HepG2 (cell line): Measurements from ENCODE around the gene BRD2. TPM values are rescaled to one million over a fixed set of nuclear protein-coding genes. Genes with fewer than 3 reads are reported as not detected.
A peak's percentile ranks its signal among the peaks of the same experiment; 100 is the strongest.

Experiments used
- CAMTA2 ChIP-seq: sonication (generic); formaldehyde crosslinking; IDR thresholded peaks from 2 replicates; pipeline ENCODE4 v1.4.0; 2020; ENCODE audit warnings: mild to moderate bottlenecking, missing genetic modification reagents, borderline replicate concordance
- CENPX ChIP-seq: sonication (generic); formaldehyde crosslinking; IDR thresholded peaks from 2 replicates; pipeline ENCODE4 v1.9.0; 2021; ENCODE audit warnings: mild to moderate bottlenecking, missing genetic modification reagents, moderate library complexity
- FOXP1 ChIP-seq, 2 experiments: fragments of 450-650 bp in 1 of 2; IDR thresholded peaks; 2 replicates each; pipeline ENCODE4 v1.6.1; 2017 to 2018; ENCODE audit warnings: antibody characterized with exemption in 1 of 2
- HNRNPUL1 ChIP-seq: fragments of 200-400 bp; formaldehyde crosslinking; IDR thresholded peaks from 2 replicates; pipeline ENCODE4 v1.6.1; 2017; ENCODE audit warnings: low read depth, mild to moderate bottlenecking, low read length, moderate library complexity
- LCORL ChIP-seq, 2 experiments: fragments of 450-650 bp in 1 of 2; sonication (generic) in 1 of 2; formaldehyde crosslinking in 1 of 2; IDR thresholded peaks; 2 replicates each; pipeline versions ENCODE4 v1.5.0 to v1.6.1; 2017 to 2020; ENCODE audit warnings: antibody characterized with exemption in 1 of 2, missing genetic modification reagents in 1 of 2
- MAFG ChIP-seq: sonication (generic); formaldehyde crosslinking; IDR thresholded peaks from 2 replicates; pipeline ENCODE4 v1.5.1; 2020; ENCODE audit warnings: mild to moderate bottlenecking, missing genetic modification reagents
- RXRA ChIP-seq: sonication (generic); formaldehyde crosslinking; IDR thresholded peaks from 2 replicates; pipeline ENCODE4 v1.5.1; 2020; ENCODE audit warnings: missing genetic modification reagents
- SOX6 ChIP-seq, 2 experiments: fragments of 450-650 bp in 1 of 2; sonication (generic) in 1 of 2; formaldehyde crosslinking in 1 of 2; IDR thresholded peaks; 2 replicates each; pipeline versions ENCODE4 v1.4.0 to v1.6.1; 2017 to 2020; ENCODE audit warnings: antibody characterized with exemption in 1 of 2, mild to moderate bottlenecking in 1 of 2, missing genetic modification reagents in 1 of 2
- ZNF160 ChIP-seq: sonication (generic); formaldehyde crosslinking; IDR thresholded peaks from 2 replicates; pipeline ENCODE4 v1.8.0; 2022; ENCODE audit warnings: mild to moderate bottlenecking, inconsistent platforms, missing genetic modification reagents
- ZNF781 ChIP-seq: sonication (generic); formaldehyde crosslinking; IDR thresholded peaks from 2 replicates; pipeline ENCODE4 v1.5.1; 2020; ENCODE audit warnings: borderline replicate concordance, mild to moderate bottlenecking, missing genetic modification reagents; ENCODE audit errors: not compliant biosample characterization
- polyA plus RNA-seq, 8 experiments: library from polyadenylated mRNA; depleted of rRNA in 3 of 8; stranded (reverse) in 7 of 8; unstranded in 1 of 8; fragments of >200 nt; fragmentation: Illumina TruSeq in 4 of 8; extraction: Trizol in 4 of 8; gene quantifications; 2 replicates each; pipeline versions ENCODE4 v1.2.1 to v1.2.3, GENCODE V29; 2011 to 2016; ENCODE audit warnings: low read depth in 4 of 8, missing spikeins in 1 of 8, mixed read lengths in 1 of 8; ENCODE audit not compliant: insufficient read depth in 1 of 8
- total RNA-seq, 5 experiments: library from RNA; depleted of rRNA; stranded (reverse); fragments of >200 nt; fragmentation: Illumina TruSeq; extraction: Trizol; gene quantifications; 2 replicates each; pipeline ENCODE4 v1.2.3, GENCODE V29; 2016; ENCODE audit warnings: low read depth in 1 of 5
- TF ChIP-seq, protein P1 (sequence below), 2 experiments: fragments of 450-650 bp in 1 of 2; sonication (generic) in 1 of 2; formaldehyde crosslinking in 1 of 2; IDR thresholded peaks; 2 replicates each; pipeline versions ENCODE4 v1.6.1 to v1.8.0; 2016 to 2022; ENCODE audit warnings: antibody characterized with exemption in 1 of 2, mild to moderate bottlenecking in 1 of 2, missing genetic modification reagents in 1 of 2
- TF ChIP-seq, protein P2 (sequence below): sonication (generic); formaldehyde crosslinking; conservative IDR thresholded peaks from 2 replicates; pipeline ENCODE4 v1.4.0; 2020; ENCODE audit warnings: missing genetic modification reagents
- TF ChIP-seq, protein P3 (sequence below), 2 experiments: sonication (generic) in 1 of 2; formaldehyde crosslinking in 1 of 2; IDR thresholded peaks; 2 replicates each; pipeline versions ENCODE4 v1.5.1 to v1.6.1; 2011 to 2020; ENCODE audit warnings: borderline replicate concordance in 1 of 2, low read depth in 1 of 2, low read length in 1 of 2, mild to moderate bottlenecking in 1 of 2, missing genetic modification reagents in 1 of 2, moderate library complexity in 1 of 2

The BRD2 gene
- total and polyA plus RNA-seq, 2 of the 13 experiments (the other 11 are each of a cell fraction or from before 2014, with no cell fraction given): 143 to 202 TPM

DNA sequence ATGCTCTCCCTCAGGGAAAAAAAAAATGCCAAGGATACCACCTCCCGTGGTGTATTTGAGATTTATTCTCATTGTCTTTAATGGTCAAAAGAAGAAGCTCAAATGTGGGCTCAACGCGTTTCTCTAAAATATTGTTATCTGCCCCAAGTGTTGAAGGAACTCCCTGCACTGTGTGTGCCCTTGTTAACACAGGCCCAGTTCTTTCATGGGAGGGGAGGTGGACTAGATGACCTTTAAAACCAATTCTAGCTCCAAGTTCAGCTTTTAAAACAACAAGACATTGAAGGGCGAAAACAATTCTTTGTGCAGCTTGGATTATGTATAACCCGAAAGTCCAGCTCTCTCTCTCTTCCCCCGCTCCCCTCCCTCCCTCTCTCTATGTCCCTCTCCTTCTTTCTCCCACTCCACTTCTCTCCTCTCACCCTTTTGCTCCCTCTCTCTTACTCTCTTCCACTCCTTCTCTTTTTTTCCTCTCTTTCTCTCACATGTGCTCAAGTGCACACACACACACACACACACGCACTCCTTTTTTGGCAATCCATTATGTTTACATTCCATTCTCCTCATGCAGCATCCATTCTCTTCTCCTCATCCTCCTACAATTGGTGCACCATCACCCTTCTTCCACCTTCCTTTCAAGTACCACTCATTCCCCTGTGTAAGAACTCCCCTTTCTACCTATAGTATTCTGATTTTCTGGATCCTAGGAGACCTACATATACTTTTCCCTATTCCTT is 36.1 kb upstream of the BRD2 start (continued):
- TF ChIP-seq, protein P1, sequence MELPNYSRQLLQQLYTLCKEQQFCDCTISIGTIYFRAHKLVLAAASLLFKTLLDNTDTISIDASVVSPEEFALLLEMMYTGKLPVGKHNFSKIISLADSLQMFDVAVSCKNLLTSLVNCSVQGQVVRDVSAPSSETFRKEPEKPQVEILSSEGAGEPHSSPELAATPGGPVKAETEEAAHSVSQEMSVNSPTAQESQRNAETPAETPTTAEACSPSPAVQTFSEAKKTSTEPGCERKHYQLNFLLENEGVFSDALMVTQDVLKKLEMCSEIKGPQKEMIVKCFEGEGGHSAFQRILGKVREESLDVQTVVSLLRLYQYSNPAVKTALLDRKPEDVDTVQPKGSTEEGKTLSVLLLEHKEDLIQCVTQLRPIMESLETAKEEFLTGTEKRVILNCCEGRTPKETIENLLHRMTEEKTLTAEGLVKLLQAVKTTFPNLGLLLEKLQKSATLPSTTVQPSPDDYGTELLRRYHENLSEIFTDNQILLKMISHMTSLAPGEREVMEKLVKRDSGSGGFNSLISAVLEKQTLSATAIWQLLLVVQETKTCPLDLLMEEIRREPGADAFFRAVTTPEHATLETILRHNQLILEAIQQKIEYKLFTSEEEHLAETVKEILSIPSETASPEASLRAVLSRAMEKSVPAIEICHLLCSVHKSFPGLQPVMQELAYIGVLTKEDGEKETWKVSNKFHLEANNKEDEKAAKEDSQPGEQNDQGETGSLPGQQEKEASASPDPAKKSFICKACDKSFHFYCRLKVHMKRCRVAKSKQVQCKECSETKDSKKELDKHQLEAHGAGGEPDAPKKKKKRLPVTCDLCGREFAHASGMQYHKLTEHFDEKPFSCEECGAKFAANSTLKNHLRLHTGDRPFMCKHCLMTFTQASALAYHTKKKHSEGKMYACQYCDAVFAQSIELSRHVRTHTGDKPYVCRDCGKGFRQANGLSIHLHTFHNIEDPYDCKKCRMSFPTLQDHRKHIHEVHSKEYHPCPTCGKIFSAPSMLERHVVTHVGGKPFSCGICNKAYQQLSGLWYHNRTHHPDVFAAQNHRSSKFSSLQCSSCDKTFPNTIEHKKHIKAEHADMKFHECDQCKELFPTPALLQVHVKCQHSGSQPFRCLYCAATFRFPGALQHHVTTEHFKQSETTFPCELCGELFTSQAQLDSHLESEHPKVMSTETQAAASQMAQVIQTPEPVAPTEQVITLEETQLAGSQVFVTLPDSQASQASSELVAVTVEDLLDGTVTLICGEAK (IDR thresholded peaks at IDR 0.05): no peak
- TF ChIP-seq, protein P1 (CRISPR knock-in tag; IDR thresholded peaks at IDR 0.05): no peak
- no peak for TF ChIP-seq FOXP1 (IDR thresholded peaks at IDR 0.05)
- TF ChIP-seq FOXP1 (CRISPR knock-in tag; IDR thresholded peaks at IDR 0.05): no peak
- no peak for TF ChIP-seq SOX6 (IDR thresholded peaks at IDR 0.05)
- TF ChIP-seq SOX6 (CRISPR knock-in tag; IDR thresholded peaks at IDR 0.05): 0 out of 2 replicates have a peak, but pooled peaks have one; percentile 61
- no peak for TF ChIP-seq ZNF160
- TF ChIP-seq MAFG (CRISPR knock-in tag): no peak
- TF ChIP-seq CENPX: no peak
- TF ChIP-seq, protein P2, sequence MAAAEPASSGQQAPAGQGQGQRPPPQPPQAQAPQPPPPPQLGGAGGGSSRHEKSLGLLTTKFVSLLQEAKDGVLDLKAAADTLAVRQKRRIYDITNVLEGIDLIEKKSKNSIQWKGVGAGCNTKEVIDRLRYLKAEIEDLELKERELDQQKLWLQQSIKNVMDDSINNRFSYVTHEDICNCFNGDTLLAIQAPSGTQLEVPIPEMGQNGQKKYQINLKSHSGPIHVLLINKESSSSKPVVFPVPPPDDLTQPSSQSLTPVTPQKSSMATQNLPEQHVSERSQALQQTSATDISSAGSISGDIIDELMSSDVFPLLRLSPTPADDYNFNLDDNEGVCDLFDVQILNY (CRISPR knock-in tag): no peak
- no peak for TF ChIP-seq HNRNPUL1
- no peak for TF ChIP-seq CAMTA2 (CRISPR knock-in tag)
- TF ChIP-seq LCORL (IDR thresholded peaks at IDR 0.05): peak; percentile 65; the same call in 1 of the 2 replicates
- TF ChIP-seq LCORL (CRISPR knock-in tag; IDR thresholded peaks at IDR 0.05): no peak
- no peak for TF ChIP-seq RXRA
- TF ChIP-seq, protein P3, sequence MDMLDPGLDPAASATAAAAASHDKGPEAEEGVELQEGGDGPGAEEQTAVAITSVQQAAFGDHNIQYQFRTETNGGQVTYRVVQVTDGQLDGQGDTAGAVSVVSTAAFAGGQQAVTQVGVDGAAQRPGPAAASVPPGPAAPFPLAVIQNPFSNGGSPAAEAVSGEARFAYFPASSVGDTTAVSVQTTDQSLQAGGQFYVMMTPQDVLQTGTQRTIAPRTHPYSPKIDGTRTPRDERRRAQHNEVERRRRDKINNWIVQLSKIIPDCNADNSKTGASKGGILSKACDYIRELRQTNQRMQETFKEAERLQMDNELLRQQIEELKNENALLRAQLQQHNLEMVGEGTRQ (IDR thresholded peaks at IDR 0.05; ENCODE audit: low read depth, low read length): no peak
- TF ChIP-seq, protein P3 (CRISPR knock-in tag; IDR thresholded peaks at IDR 0.05; ENCODE audit: borderline replicate concordance): 0 out of 2 replicates have a peak, but pooled peaks have one; percentile 39
- no peak for TF ChIP-seq ZNF781 (CRISPR knock-in tag)
